ENCODE measurements around the gene RHOBTB3.

RHOBTB3 gene

GRCh38 chr5:95815155-95815729, 84.1 kb downstream of the RHOBTB3 start:
- FAIRE-seq (no peak), DNase-seq (ENCODE audit: insufficient read length, low spot score) (no peak)

GRCh38 chr5:95816341-95816740, 85.2 kb downstream of the RHOBTB3 start:
- no peak for FAIRE-seq
- no peak for DNase-seq (ENCODE audit: insufficient read length, low spot score)

- FAIRE-seq (no peak), DNase-seq (ENCODE audit: insufficient read length, low spot score) (no peak)
Observed at GRCh38 chr5:95816776-95817175, 85.6 kb downstream of the RHOBTB3 start.

GRCh38 chr5:95817430-95817829, 86.3 kb downstream of the RHOBTB3 start:
- FAIRE-seq = peak; percentile 90
- DNase-seq (ENCODE audit: insufficient read length, low spot score) = peak; percentile 88

- no peak for FAIRE-seq
- no peak for DNase-seq (ENCODE audit: insufficient read length, low spot score)
Observed at GRCh38 chr5:95818181-95819147, 87.3 kb downstream of the RHOBTB3 start.

GRCh38 chr5:95821110-95822021, 90.2 kb downstream of the RHOBTB3 start:
- DNase-seq (ENCODE audit: insufficient read length, low spot score) (no peak), FAIRE-seq (no peak)

GRCh38 chr5:95822043-95822541, 91.0 kb downstream of the RHOBTB3 start:
- FAIRE-seq (no peak), DNase-seq (ENCODE audit: insufficient read length, low spot score) (peak; percentile 33)

- peak; percentile 80 for DNase-seq (ENCODE audit: insufficient read length, low spot score)
- no peak for FAIRE-seq
Observed at GRCh38 chr5:95822542-95823181, 91.5 kb downstream of the RHOBTB3 start, which contains the start of gene GLRX. Gene GLRX, minus strand, starts transcription at chr5:95822726. Its CDS starts 64 bp downstream, at chr5:95822662.

GRCh38 chr5:95823218-95823737, 92.1 kb downstream of the RHOBTB3 start:
- DNase-seq (ENCODE audit: insufficient read length, low spot score) = no peak
- FAIRE-seq = no peak

- DNase-seq (ENCODE audit: insufficient read length, low spot score) = peak; percentile 78
- no peak for FAIRE-seq
Observed at GRCh38 chr5:95823738-95824609, 92.8 kb downstream of the RHOBTB3 start.

GRCh38 chr5:95824747-95825146, 93.6 kb downstream of the RHOBTB3 start:
- no peak for DNase-seq (ENCODE audit: insufficient read length, low spot score)
- no peak for FAIRE-seq

GRCh38 chr5:95825495-95825894, 94.4 kb downstream of the RHOBTB3 start:
- FAIRE-seq (no peak), DNase-seq (ENCODE audit: insufficient read length, low spot score) (no peak)

GRCh38 chr5:95826949-95827891, 96.1 kb downstream of the RHOBTB3 start:
- DNase-seq (ENCODE audit: insufficient read length, low spot score) (no peak), FAIRE-seq (no peak)

GRCh38 chr5:95827892-95828246, 96.7 kb downstream of the RHOBTB3 start:
- FAIRE-seq (no peak), DNase-seq (ENCODE audit: insufficient read length, low spot score) (no peak)

- no peak for DNase-seq (ENCODE audit: insufficient read length, low spot score)
- no peak for FAIRE-seq
Observed at GRCh38 chr5:95830226-95830625, 99.1 kb downstream of the RHOBTB3 start.

GRCh38 chr5:95832664-95833063, 101.5 kb downstream of the RHOBTB3 start:
- DNase-seq (ENCODE audit: insufficient read length, low spot score) (no peak), FAIRE-seq (no peak)

GRCh38 chr5:95835682-95836385, 104.7 kb downstream of the RHOBTB3 start:
- FAIRE-seq (no peak), DNase-seq (ENCODE audit: insufficient read length, low spot score) (no peak)

All from HTR-8/SVneo (cell line).